SK-N-SH treated with all-trans-retinoic acid at 6 μM for 48 hours (cell line): ENCODE data around the gene TRPV4.

Source experiments
- RARB ChIP-seq: fragments of 250-450 bp; sonication (Bioruptor Pico); IDR thresholded peaks from 2 replicates; pipeline ENCODE4 v1.8.0; 2021; ENCODE audit warnings: mild to moderate bottlenecking, moderate library complexity
- TOX ChIP-seq: fragments of 250-450 bp; sonication (Bioruptor Pico); IDR thresholded peaks from 2 replicates; pipeline ENCODE4 v1.8.0; 2021; ENCODE audit warnings: mild to moderate bottlenecking, moderate library complexity, borderline replicate concordance
- ZFP3 ChIP-seq: fragments of 250-450 bp; sonication (Bioruptor Pico); IDR thresholded peaks from 2 replicates; pipeline ENCODE4 v1.5.0; 2020; ENCODE audit warnings: mild to moderate bottlenecking, moderate library complexity
- ZFP30 ChIP-seq: fragments of 450-650 bp; formaldehyde crosslinking; IDR thresholded peaks from 2 replicates; pipeline ENCODE4 v1.5.0; 2022; ENCODE audit warnings: mild to moderate bottlenecking, moderate library complexity
- ZNF565 ChIP-seq: fragments of 450-650 bp; formaldehyde crosslinking; conservative IDR thresholded peaks from 2 replicates; pipeline ENCODE4 v1.5.0; 2020; ENCODE audit warnings: low read depth, mild to moderate bottlenecking, moderate library complexity
- ZNF70 ChIP-seq: fragments of 450-650 bp; formaldehyde crosslinking; IDR thresholded peaks from 2 replicates; pipeline ENCODE4 v1.5.0; 2020; ENCODE audit warnings: mild to moderate bottlenecking, moderate library complexity
- TF ChIP-seq, protein P1 (sequence below): fragments of 250-450 bp; sonication (Bioruptor Pico); IDR thresholded peaks from 2 replicates; pipeline ENCODE4 v1.5.1; 2020; ENCODE audit warnings: low read depth, mild to moderate bottlenecking, moderate library complexity
- TF ChIP-seq, protein P2 (sequence below): fragments of 250-450 bp; sonication (Bioruptor Pico); IDR thresholded peaks from 2 replicates; pipeline ENCODE4 v1.8.0; 2021; ENCODE audit warnings: low read depth, mild to moderate bottlenecking, moderate library complexity, borderline replicate concordance
- TF ChIP-seq, protein P3 (sequence below): fragments of 250-450 bp; sonication (Bioruptor Pico); IDR thresholded peaks from 2 replicates; pipeline ENCODE4 v1.5.1; 2021; ENCODE audit warnings: mild to moderate bottlenecking, moderate library complexity

DNA sequence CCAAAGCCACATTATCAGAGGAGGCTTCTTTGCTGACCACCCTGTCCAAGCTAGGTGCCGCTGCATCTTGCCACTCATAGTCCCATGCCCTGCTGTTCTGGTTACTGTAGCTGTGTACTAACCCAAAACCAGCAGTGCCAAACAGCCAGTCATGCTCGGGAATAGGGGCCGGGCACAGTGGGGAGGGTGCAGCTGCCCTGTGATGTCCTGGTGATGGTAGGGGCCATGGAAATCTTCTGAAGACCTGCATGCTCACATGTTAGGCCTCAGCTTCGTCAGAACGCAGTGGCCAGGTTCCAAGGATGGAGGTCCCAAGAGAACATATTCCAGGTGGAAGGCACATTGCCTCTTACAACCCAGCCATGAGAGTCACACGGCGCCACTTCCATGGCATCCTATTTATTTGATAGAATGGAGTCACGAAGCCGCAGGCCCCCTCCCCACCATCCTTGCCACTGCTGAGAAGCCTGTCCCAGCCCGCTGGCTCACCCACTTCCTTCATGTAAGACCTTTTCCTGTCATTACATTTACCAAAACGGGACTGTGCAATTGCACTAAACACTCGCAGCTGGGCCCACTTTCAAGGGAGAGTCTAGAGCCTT, 71.0 kb downstream of the TRPV4 start:
- TF ChIP-seq, protein P1, sequence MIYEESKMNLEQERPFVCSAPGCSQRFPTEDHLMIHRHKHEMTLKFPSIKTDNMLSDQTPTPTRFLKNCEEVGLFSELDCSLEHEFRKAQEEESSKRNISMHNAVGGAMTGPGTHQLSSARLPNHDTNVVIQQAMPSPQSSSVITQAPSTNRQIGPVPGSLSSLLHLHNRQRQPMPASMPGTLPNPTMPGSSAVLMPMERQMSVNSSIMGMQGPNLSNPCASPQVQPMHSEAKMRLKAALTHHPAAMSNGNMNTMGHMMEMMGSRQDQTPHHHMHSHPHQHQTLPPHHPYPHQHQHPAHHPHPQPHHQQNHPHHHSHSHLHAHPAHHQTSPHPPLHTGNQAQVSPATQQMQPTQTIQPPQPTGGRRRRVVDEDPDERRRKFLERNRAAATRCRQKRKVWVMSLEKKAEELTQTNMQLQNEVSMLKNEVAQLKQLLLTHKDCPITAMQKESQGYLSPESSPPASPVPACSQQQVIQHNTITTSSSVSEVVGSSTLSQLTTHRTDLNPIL, result no peak
- TF ChIP-seq, protein P2, sequence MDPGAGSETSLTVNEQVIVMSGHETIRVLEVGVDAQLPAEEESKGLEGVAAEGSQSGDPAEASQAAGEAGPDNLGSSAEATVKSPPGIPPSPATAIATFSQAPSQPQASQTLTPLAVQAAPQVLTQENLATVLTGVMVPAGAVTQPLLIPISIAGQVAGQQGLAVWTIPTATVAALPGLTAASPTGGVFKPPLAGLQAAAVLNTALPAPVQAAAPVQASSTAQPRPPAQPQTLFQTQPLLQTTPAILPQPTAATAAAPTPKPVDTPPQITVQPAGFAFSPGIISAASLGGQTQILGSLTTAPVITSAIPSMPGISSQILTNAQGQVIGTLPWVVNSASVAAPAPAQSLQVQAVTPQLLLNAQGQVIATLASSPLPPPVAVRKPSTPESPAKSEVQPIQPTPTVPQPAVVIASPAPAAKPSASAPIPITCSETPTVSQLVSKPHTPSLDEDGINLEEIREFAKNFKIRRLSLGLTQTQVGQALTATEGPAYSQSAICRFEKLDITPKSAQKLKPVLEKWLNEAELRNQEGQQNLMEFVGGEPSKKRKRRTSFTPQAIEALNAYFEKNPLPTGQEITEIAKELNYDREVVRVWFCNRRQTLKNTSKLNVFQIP (CRISPR knock-in tag), result no peak
- TF ChIP-seq ZFP30 (CRISPR knock-in tag) (no peak), TOX (CRISPR knock-in tag) (no peak), RARB (CRISPR knock-in tag) (no peak), ZFP3 (CRISPR knock-in tag) (no peak), ZNF565 (no peak), ZNF70 (no peak)
- TF ChIP-seq, protein P3, sequence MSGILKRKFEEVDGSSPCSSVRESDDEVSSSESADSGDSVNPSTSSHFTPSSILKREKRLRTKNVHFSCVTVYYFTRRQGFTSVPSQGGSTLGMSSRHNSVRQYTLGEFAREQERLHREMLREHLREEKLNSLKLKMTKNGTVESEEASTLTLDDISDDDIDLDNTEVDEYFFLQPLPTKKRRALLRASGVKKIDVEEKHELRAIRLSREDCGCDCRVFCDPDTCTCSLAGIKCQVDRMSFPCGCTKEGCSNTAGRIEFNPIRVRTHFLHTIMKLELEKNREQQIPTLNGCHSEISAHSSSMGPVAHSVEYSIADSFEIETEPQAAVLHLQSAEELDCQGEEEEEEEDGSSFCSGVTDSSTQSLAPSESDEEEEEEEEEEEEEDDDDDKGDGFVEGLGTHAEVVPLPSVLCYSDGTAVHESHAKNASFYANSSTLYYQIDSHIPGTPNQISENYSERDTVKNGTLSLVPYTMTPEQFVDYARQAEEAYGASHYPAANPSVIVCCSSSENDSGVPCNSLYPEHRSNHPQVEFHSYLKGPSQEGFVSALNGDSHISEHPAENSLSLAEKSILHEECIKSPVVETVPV, result no peak
